Dedifferentiated amniotic fluid mesenchymal stem cell (primary cell): ENCODE results near the gene DGKQ.

Source experiments
- DNase-seq: peaks from one replicate; pipeline ENCODE4 v3.0.0-alpha.2; 2016; ENCODE audit errors: extremely low spot score

Gene DGKQ

GRCh38 chr4:961351-962230 is 11.8 kb downstream of the DGKQ start:
- no peak for DNase-seq

GRCh38 chr4:960636-961350 is 12.6 kb downstream of the DGKQ start:
- DNase-seq: no peak

GRCh38 chr4:960140-960635 is 13.2 kb downstream of the DGKQ start:
- DNase-seq: no peak

DNA sequence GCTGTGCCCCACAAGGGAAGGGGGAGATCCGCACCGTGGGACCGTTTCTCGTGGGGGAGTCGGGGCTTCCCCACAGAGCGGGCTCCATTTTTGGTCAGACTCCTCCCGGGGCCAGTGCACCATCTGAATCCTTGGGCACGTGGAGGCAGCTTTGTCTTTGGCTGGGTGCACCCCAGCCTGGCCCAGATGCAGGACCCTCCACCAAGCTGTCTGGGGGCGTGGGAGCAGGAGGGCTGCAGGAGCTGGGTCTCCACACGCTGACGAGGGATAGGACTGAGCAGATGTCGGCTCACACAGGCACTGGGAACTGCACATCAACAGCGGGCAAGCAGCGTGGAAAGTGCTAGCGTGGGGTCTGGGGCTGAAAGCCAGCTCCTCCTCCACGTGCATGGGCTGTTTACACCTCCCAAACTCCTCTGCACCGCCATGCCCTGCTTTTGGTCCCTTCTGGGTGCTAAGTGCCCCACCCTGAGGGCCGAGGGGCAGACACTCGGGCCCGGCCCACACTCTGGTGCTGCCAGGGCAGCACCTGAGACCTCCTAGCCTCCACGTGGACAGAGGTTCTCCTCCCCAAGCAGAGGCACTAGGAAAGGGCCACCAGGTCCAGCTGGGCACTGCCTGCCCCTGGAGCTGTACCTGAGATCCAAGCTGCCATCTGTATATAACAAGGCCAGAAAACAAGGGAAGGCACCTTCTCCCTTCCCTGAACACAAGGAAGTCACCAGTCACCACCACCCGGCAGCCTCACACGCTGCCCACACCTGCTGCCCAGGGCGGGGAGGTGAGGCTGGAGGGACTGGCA is 13.8 kb downstream of the DGKQ start:
- no peak for DNase-seq

DNA sequence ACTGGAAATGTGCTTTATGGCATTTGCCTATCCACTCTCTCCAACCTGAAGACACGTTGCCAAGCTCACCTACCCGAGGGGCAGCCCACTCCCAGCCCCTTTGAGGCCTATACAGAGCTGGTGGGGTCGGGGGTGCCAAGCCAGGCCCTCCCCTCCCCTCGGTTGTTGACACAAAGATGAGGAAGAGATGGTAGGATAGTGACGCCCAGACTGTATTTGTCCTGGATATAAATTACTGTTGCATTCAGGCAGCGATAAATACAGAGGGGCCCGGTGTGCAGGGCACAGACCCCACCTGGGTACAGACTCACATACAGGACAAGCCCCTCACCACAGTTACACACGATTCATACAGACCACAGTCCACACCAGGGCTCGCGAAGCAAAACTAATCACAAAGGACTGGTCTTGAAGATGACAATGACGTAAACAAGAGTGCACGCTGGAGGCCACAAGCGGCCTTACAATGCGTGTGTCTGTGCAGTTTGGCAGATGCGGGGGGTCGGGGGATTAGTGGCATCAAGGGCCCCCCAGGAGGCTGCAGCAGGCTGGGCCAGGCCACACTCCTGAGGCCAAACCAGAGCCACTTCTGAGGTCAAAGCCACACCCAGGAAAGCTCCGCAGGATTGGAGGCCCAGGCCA is 14.6 kb downstream of the DGKQ start:
- no peak for DNase-seq

DNA sequence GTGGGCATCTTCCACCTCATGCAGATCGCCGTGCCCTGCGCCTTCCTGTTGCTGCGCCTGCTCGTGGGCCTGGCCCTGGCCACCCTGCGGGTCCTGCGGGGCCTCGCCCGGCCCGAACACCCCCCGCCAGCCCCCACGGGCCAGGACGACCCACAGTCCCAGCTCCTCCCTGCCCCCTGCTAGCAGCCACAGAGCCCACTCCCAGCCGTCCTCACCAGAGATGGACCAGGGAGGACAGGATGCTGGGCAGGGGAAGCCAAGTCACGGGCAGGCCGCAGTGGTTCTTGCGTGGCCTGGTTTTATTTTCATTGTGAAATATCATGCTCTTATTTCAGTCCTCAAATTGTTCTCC is 15.1 kb downstream of the DGKQ start:
- DNase-seq: no peak

GRCh38 chr4:957581-958313 is 15.6 kb downstream of the DGKQ start:
- DNase-seq: no peak

DNA sequence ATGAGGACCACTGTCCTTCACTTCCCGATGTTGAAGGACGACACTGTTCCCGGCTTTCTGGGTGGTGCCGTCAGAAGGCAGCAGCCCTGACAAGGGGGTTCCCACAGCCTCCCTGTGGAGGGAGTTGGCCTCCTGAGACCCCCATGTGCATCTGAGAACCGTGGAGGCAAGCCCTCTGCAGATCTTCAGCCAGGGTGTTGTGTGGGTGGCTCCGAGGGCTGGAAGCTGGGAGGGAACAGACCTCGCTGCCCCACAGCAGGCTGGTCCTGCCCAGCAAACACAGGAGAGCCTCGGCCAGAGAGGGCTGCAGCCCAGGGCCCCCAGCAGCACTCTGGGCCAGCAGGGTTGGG is 16.2 kb downstream of the DGKQ start:
- no peak for DNase-seq

GRCh38 chr4:956531-957230 is 16.7 kb downstream of the DGKQ start:
- no peak for DNase-seq

- DNase-seq: no peak
Observed at GRCh38 chr4:955931-956381, 17.4 kb downstream of the DGKQ start.

- no peak for DNase-seq
Observed at GRCh38 chr4:955161-955921, 18.0 kb downstream of the DGKQ start.

DNA sequence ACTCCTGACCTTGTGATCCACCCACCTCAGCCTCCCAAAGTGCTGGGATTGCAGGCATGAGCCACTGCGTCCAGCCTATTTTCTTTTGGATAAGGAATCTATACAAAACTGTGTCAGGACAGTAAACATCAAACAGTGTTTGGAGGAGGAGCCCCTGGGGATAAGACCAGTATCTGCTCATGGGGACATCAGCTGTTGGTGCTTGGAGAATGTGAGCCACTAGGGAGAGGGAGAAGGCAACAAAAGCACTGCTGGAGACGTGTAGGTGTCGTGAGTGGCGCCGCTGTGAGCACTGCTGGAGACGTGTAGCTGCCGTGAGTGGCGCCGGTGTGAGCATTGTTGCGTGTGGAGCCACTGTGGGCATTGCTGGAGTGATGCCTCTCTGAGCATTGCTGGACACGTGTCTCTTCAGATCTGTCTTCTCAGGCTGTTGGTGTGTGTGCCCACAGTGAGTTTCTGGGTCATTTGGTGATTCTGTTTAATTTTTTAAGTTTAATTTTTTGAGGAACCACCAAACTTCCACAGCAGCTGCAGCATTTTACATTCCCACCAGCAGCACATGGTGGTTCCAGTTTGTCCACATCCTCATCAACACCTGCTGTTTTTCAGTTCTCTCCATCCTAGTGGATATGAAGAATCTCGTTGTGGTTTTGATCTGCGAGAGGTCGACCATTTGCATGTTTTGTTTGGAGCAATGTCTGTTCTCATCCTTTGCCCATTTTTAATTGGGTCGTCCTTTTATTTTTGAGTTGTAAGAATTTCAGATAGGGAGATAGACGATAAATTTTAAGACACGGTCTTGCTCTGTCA is 19.0 kb downstream of the DGKQ start:
- no peak for DNase-seq

- no peak for DNase-seq
Observed at GRCh38 chr4:953574-953915, 19.8 kb downstream of the DGKQ start.

GRCh38 chr4:952881-953573 is 20.3 kb downstream of the DGKQ start:
- no peak for DNase-seq

- DNase-seq: no peak
Observed at GRCh38 chr4:951594-952468, 21.5 kb downstream of the DGKQ start.

GRCh38 chr4:951186-951585 is 22.2 kb downstream of the DGKQ start:
- DNase-seq: no peak
